Skeletal muscle tissue (tissue), 4 donors: ENCODE results near the gene RANBP3. TPM values are rescaled to one million over a fixed set of nuclear protein-coding genes. Genes with fewer than 3 reads are reported as not detected.

Experiments
- H3K27ac ChIP-seq: one replicate; pipeline ENCODE4 v1.7.0; 2013; ENCODE audit warnings: mild to moderate bottlenecking, low read depth, low read length, inconsistent platforms
- H3K27me3 ChIP-seq, 3 donors: one replicate each; pipeline ENCODE4 v1.7.0; 2013; ENCODE audit warnings: low read length in 3 of 3; ENCODE audit not compliant: control insufficient read depth in 3 of 3, insufficient read depth in 3 of 3
- H3K36me3 ChIP-seq, 3 donors: one replicate each; pipeline ENCODE4 v1.7.0; 2013; ENCODE audit warnings: low read length in 3 of 3; ENCODE audit not compliant: control insufficient read depth in 3 of 3, insufficient read depth in 3 of 3
- H3K4me1 ChIP-seq, 3 donors: one replicate each; pipeline ENCODE4 v1.7.0; 2013; ENCODE audit warnings: low read length in 3 of 3, mild to moderate bottlenecking in 3 of 3; ENCODE audit not compliant: control insufficient read depth in 3 of 3, insufficient read depth in 3 of 3
- H3K4me3 ChIP-seq, 3 donors: one replicate each; pipeline ENCODE4 v1.7.0; 2013; ENCODE audit warnings: low read length in 3 of 3
- H3K9ac ChIP-seq, 3 donors: one replicate each; pipeline ENCODE4 v1.7.0; 2013; ENCODE audit warnings: low read length in 3 of 3, mild to moderate bottlenecking in 3 of 3, moderate library complexity in 2 of 3, low read depth in 1 of 3
- H3K9me3 ChIP-seq, 3 donors: one replicate each; pipeline ENCODE4 v1.7.0; 2013; ENCODE audit warnings: low read length in 3 of 3; ENCODE audit not compliant: control insufficient read depth in 3 of 3
- total RNA-seq: library from RNA; depleted of rRNA; stranded (reverse); fragments of >200 nt; gene quantifications from one replicate; pipeline ENCODE4 v1.2.3, GENCODE V29; 2014
- donor health status: Osteomylitis.

Gene RANBP3
- total RNA-seq, 1 donor from 2014 or later: 26.6 TPM

DNA sequence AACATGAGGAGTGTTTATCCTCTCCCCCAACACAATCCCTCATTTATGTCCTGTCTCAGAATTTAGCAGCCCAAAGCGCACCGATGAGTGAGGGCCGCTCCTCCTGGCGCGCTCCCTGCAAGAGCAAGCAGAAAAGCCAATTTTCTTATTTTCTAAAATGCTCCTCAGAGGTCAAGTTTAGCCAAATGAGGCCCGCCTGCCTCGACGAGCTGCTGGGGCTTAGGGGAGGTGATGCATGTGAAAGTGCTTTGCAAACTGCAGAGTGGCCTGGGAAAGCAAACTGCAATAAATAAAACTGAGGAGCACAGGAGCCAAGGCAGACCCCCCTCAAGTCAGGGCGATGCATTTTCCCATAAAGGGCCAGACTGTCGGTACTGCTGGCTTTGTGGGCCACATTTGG is 34.9 kb downstream of the RANBP3 start:
- H3K9ac ChIP-seq: no peak overlapping the region
- H3K4me3 ChIP-seq: no peak overlapping the region
- no peaks in the 10 kb centered on the region for H3K9me3 ChIP-seq
- peaks cover 10 to 27% (median 14%) of the 10 kb centered on the region in 3 donors for H3K36me3 ChIP-seq
- H3K4me1 ChIP-seq: peaks cover 26 to 44% (median 36%) of the 10 kb centered on the region in 3 donors
- no peaks in the 10 kb centered on the region for H3K27me3 ChIP-seq
- no peak overlapping the region for H3K27ac ChIP-seq

DNA sequence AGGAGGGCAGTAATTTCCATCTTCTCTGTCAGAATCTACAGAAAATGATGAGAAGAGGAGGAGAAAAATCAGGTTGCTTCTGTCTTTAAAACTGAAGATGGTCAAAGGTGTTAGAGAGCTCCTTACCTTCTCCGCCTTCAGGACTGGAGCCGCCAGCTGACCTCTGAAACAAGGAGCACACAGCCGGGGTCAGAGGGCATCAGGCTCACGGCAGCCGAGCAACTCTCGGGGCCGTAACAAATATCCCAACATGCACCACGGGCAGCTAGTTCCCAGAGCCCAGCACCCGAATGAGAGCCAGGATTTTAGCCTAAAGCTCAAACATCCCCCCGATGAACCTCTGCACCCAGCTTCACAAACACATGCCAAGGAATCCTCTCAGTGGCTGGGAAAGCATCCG is 36.3 kb downstream of the RANBP3 start:
- peaks cover 18 to 38% (median 19%) of the 10 kb centered on the region in 3 donors for H3K36me3 ChIP-seq
- H3K4me3 ChIP-seq: no peak overlapping the region
- H3K27ac ChIP-seq: no peak overlapping the region
- no peaks in the 10 kb centered on the region for H3K27me3 ChIP-seq
- no peaks in the 10 kb centered on the region for H3K9me3 ChIP-seq
- H3K4me1 ChIP-seq: peaks cover 19 to 38% (median 27%) of the 10 kb centered on the region in 3 donors
- no peak overlapping the region for H3K9ac ChIP-seq

DNA sequence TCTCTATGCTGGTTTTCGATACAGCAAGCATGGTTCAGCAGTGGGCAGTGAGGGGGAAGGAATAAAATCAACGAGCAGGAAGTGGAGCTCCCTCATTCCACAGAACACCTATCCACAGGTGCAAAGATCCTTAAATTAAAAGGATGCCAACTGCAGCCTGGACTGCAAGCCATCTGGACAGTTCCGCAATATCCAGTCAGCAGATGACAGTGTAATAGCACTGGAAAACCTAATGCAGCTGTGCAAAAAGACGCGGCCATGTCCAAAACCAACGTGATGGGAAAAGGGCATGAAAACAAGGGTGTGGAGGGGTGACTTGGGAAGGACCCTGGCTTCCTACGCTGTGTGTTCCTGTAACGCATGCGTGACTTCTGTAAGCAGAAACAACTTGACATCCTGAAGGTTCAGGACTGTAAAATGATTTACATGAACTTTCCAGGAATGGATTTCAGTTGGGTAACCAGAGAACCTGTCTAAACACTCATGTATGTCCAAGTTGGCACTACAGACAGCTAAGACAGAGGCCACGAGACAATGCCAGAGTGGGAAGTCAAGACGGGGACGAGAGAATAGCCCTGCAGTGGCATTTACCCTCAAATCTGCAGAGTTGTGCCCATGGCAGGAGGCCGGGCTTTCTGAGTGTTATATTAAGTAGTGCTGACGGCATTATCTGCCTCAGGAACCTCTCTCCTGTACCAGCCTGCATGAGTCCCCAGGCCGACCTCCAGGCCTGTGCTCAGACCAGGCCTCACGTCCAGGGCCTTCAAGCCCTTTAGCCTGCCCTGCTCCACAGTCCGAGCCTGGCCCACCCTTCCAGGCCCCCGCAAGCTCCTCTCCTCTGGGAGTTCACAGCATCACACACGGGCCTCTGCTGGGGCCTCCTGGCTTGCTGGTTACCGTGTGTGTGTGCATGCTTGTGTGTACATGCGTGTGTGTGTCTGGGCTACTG is 37.4 kb downstream of the RANBP3 start:
- Histone ChIP-seq H3K36me3 (peaks cover 21 to 44% (median 30%) of the 10 kb centered on the region in 3 donors), H3K27me3 (no peaks in the 10 kb centered on the region), H3K4me1 (peaks cover 24 to 41% (median 24%) of the 10 kb centered on the region in 3 donors), H3K4me3 (no peak overlapping the region), H3K9me3 (no peaks in the 10 kb centered on the region), H3K27ac (no peak overlapping the region), H3K9ac (peak overlapping the region in 2 of 3 donors; percentile 33 to 57)

DNA sequence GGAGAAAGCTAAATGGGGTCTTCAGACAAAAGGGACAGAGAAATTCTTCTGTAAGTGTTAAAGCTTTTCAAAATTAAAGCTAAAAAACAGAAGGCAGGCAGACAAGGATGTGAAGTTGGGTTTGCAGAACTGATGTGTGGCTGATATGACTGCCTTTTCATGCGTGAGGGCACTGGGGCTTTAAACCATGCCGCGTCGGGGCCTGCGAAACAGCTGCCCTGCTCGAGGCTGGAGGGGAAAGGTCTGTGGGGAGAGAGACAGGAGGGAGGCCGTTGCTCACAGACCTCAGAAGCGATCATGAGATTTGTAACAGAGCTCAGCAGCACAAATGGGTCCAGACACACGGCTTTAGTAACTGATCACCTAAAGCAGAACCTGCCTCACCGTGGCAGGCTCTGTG is 40.4 kb downstream of the RANBP3 start:
- Histone ChIP-seq H3K4me1 (peaks cover 19 to 42% (median 30%) of the 10 kb centered on the region in 3 donors), H3K9ac (no peak overlapping the region), H3K4me3 (no peak overlapping the region)

DNA sequence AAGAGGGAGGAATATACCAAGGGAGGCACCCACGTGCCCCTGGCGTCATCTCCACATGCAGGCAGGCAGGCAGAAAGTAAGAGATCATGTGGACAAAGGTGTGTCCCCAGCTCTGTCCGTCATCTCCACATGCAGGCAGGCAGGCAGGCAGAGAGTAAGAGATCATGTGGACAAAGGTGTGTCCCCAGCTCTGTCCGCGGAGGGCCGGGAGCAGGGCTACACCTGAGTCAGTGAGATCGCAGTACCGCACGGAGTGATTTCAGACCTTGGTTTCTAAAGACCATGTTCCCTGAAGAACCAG is 41.7 kb downstream of the RANBP3 start:
- no peaks in the 10 kb centered on the region for H3K27me3 ChIP-seq
- H3K4me1 ChIP-seq: peaks cover 16 to 33% (median 30%) of the 10 kb centered on the region in 3 donors
- no peak overlapping the region for H3K27ac ChIP-seq
- no peak overlapping the region for H3K4me3 ChIP-seq
- H3K9ac ChIP-seq: no peak overlapping the region
- H3K36me3 ChIP-seq: peaks cover 30 to 58% (median 33%) of the 10 kb centered on the region in 3 donors
- H3K9me3 ChIP-seq: no peaks in the 10 kb centered on the region

More for the DNA sequence above, 40.4 kb downstream of the RANBP3 start:
- no peaks in the 10 kb centered on the region for H3K9me3 ChIP-seq
- peaks cover 27 to 54% (median 31%) of the 10 kb centered on the region in 3 donors for H3K36me3 ChIP-seq
- H3K27ac ChIP-seq: no peak overlapping the region
- H3K27me3 ChIP-seq: no peaks in the 10 kb centered on the region

DNA sequence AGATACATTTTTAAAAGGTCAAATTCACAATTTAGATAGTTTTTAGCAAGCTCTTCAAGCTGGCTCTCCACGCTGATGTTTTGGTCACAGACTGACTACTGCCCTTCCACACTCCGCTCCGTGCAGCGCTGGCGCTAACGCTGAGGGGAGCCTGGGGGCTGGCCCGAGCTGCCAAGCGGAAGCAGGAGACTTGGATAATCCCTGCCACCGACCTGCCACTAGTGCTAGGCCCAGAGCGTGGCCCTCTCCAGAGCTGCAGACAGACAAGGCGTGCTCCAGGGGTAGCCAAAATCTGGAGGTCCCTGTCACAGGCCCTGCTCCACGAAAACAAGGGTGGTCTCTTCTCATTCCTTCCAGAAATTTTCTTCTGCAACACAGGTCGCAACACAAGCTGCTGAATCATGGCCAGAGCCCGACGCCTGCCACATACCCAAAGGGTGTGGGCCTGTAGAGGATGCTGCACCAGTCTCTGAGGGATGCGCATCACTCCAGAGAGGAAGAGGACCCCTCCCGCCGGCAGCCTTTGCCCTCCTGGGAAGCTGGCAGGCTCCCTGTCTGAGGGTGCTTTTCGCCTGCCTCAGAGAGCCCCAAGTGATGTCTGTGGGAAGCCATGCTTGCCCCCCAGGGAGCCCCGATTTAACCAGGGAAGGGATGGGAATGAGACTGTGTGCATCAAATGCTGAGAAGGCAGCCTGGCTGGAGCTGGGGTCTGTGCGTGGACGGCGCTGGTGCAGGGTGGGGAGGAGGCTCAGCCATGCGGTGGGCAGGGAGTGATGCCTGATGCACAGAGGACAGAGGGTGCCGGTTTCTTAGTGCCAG is 42.3 kb downstream of the RANBP3 start:
- peak overlapping the region; percentile 30 for H3K27ac ChIP-seq

DNA sequence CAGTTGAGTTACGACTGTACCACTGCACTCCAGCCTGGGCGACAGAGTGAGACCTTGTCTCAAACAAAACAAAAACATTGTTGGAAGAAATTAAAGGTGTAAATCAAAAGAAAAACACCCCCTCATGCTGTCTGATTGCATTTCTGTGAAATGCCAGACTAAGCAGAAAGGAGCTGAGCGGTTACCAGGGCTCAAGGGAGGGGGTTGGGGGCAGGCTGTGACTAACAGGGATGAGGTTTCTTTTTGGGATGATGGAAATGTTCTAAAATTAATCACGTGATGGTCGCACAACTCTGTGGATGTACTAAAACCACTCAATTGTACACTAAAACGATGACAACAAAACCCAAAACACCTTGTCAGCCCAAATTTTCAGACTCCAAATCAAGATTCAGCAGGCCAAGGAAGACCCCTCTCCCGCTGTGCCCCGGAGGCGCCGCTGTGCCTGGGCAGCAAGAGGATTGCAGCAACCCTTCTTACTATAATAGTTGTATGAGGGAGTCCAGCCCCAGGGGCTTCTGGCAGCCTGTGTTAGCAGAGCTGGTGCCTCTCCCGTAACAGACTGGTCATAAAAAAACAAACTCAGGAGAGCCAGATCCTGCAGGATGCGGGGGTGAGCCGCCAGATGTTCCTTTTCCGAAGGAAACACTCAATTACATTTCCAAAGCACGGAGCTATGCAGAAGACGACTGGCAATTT is 43.0 kb downstream of the RANBP3 start:
- Histone ChIP-seq H3K9ac (no peak overlapping the region), H3K36me3 (peaks cover 33 to 57% (median 36%) of the 10 kb centered on the region in 3 donors), H3K4me3 (peak overlapping the region in 1 of 3 donors; percentile 30), H3K4me1 (peaks cover 10 to 20% (median 18%) of the 10 kb centered on the region in 3 donors), H3K27ac (no peak overlapping the region), H3K9me3 (no peaks in the 10 kb centered on the region), H3K27me3 (no peaks in the 10 kb centered on the region)

More for the DNA sequence above, 42.3 kb downstream of the RANBP3 start:
- peaks cover 12 to 27% (median 26%) of the 10 kb centered on the region in 3 donors for H3K4me1 ChIP-seq
- no peaks in the 10 kb centered on the region for H3K9me3 ChIP-seq
- peak overlapping the region in 1 of 3 donors; percentile 16 for H3K9ac ChIP-seq
- no peaks in the 10 kb centered on the region for H3K27me3 ChIP-seq
- peaks cover 31 to 58% (median 33%) of the 10 kb centered on the region in 3 donors for H3K36me3 ChIP-seq
- peak overlapping the region in 1 of 3 donors; percentile 30 for H3K4me3 ChIP-seq

DNA sequence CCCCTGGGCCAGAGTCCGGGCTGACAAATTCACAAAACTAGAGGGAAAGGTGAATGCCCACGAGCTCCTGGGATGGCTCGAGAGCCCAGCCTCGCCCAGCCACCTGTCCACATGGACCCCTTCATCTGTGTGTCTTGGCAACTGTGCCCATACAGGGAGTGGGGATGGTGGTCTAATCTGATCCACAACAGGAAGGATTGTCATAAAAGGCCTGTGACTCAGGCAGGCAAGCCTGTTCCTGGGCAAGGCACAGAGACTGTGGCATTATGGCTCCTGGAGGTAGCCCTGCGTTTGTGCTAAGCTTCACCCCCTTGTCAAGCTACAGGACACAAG is 43.9 kb downstream of the RANBP3 start:
- Histone ChIP-seq H3K27ac (no peak overlapping the region), H3K9me3 (no peaks in the 10 kb centered on the region), H3K9ac (no peak overlapping the region), H3K27me3 (no peaks in the 10 kb centered on the region), H3K4me1 (peaks cover 9 to 16% (median 15%) of the 10 kb centered on the region in 3 donors), H3K36me3 (peaks cover 39 to 59% (median 45%) of the 10 kb centered on the region in 3 donors), H3K4me3 (no peak overlapping the region)

DNA sequence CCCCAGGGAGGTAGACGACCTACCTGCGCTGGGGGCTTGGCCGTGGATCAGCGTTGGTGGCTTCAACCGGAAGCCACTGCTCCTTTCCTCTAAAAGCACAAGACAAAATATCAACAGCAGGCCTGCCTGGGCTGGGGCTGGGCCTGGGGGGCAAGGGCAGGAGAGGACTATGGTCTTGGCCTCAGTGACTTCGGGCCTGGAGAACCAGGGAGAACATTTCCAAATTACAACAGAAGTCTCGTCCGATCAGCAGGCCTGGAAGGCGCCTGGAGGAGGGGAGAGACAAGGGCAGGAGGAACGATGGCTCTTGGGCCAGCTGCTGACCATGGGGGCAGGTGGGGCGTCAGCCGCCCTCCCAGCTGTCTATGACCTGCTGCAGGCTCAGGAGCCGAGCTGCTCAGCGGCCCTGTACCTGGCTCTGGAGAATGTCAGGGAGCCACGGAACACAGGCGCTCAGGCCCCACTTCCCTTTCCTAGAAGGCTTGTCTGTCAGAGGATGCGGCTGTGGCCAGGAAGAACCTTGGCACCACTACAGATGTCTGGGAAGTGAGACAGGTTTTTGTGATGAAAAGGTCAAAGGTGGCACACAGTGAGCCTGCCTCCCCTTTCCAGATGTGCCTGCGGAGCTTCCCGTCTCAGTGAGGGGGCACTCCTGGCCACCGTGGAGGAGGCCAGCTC is 44.4 kb downstream of the RANBP3 start:
- H3K27me3 ChIP-seq: no peaks in the 10 kb centered on the region
- no peak overlapping the region for H3K27ac ChIP-seq
- peaks cover 43 to 63% (median 50%) of the 10 kb centered on the region in 3 donors for H3K36me3 ChIP-seq
- no peaks in the 10 kb centered on the region for H3K9me3 ChIP-seq
- no peak overlapping the region for H3K4me3 ChIP-seq
- H3K9ac ChIP-seq: no peak overlapping the region
- H3K4me1 ChIP-seq: peaks cover 9 to 16% (median 15%) of the 10 kb centered on the region in 3 donors
